ENCODE results near the gene C2CD4D. TPM values are rescaled to one million over a fixed set of nuclear protein-coding genes. Genes with fewer than 3 reads are reported as not detected.

The C2CD4D gene
- total RNA-seq, 1 experiment from 2014 or later: 0.17 TPM

DNA sequence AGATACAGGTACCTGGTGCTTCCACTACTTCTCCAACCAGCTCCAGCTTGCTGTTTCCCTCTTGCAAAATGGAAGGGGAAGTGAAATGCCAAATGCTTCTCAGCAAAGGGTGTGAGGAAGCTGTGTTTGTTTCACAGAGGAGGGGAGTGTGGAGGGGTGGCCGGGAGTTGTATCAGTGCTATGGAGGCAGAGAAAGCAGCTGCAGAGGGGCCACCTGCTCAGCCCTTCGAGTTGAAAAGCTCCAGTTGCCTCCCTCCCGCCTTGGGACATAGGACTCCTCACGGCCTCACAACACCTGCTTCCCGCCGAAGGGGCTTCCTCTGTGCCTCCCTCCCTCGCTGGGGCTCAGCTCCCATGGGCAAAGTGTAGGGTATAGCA is 22.3 kb downstream of the C2CD4D start:
- H3K4me1 ChIP-seq (ENCODE audit: control insufficient read depth in 1 of 2, insufficient read depth in 2 of 2, low read length in 2 of 2): no peaks in the 10 kb centered on the region; a peak in 1 of 4 replicates
- no peak for ATAC-seq
- ChIA-PET POLR2A (no interaction called here), RAD21 (ENCODE audit: low non-redundant PET in 1 of 2, low total read pairs in 2 of 2, uncharacterized antibody in 2 of 2, unreplicated experiment in 2 of 2) (no interaction called here), CTCF (no interaction called here)
- H3K4me2 ChIP-seq (ENCODE audit: low read length): no peak overlapping the region
- H3K36me3 ChIP-seq (ENCODE audit: control insufficient read depth in 1 of 2, insufficient read depth in 2 of 2, low read length in 2 of 2): no peaks in the 10 kb centered on the region
- no peaks in the 10 kb centered on the region for H3K9me2 ChIP-seq (ENCODE audit: insufficient read depth)
- H3K9ac ChIP-seq (ENCODE audit: low read length): no peak overlapping the region
- H3K27me3 ChIP-seq (ENCODE audit: insufficient read depth, low read length): no peaks in the 10 kb centered on the region
- H3K9me3 ChIP-seq (ENCODE audit: control insufficient read depth in 1 of 2, insufficient read depth in 1 of 2, low read depth in 1 of 2, low read length in 2 of 2): no peaks in the 10 kb centered on the region
- no peaks in the 10 kb centered on the region for H3K79me2 ChIP-seq (ENCODE audit: insufficient read depth, low read length)
- no peak for DNase-seq (ENCODE audit: low read depth, low spot score)
- intact Hi-C loops (cut with micrococcal nuclease): no loop called here
- no peak for TF ChIP-seq SP1 (IDR thresholded peaks at IDR 0.05; ENCODE audit: low read depth)
- no peak for TF ChIP-seq ZNF274 (IDR thresholded peaks at IDR 0.05; ENCODE audit: low read depth, low read length)
- no peak for TF ChIP-seq EGR1 (IDR thresholded peaks at IDR 0.05; ENCODE audit: low read depth)
- no peak for TF ChIP-seq RAD21 (IDR thresholded peaks at IDR 0.05; ENCODE audit: low read depth)
- TF ChIP-seq EZH2phosphoT487 (IDR thresholded peaks at IDR 0.05; ENCODE audit: borderline replicate concordance): no peak
- TF ChIP-seq YY1 (IDR thresholded peaks at IDR 0.05; ENCODE audit: extremely low read depth, insufficient replicate concordance, low read depth, low read length): no peak
- TF ChIP-seq, protein P1, sequence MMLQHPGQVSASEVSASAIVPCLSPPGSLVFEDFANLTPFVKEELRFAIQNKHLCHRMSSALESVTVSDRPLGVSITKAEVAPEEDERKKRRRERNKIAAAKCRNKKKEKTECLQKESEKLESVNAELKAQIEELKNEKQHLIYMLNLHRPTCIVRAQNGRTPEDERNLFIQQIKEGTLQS (IDR thresholded peaks at IDR 0.05): no peak
- no peak for TF ChIP-seq SIN3A (IDR thresholded peaks at IDR 0.05; ENCODE audit: low read depth)
- TF ChIP-seq POLR2AphosphoS5 (IDR thresholded peaks at IDR 0.05; ENCODE audit: low read depth, low read length): no peak
- TF ChIP-seq, protein P2, sequence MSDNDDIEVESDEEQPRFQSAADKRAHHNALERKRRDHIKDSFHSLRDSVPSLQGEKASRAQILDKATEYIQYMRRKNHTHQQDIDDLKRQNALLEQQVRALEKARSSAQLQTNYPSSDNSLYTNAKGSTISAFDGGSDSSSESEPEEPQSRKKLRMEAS (IDR thresholded peaks at IDR 0.05): no peak
- TF ChIP-seq, protein P3, sequence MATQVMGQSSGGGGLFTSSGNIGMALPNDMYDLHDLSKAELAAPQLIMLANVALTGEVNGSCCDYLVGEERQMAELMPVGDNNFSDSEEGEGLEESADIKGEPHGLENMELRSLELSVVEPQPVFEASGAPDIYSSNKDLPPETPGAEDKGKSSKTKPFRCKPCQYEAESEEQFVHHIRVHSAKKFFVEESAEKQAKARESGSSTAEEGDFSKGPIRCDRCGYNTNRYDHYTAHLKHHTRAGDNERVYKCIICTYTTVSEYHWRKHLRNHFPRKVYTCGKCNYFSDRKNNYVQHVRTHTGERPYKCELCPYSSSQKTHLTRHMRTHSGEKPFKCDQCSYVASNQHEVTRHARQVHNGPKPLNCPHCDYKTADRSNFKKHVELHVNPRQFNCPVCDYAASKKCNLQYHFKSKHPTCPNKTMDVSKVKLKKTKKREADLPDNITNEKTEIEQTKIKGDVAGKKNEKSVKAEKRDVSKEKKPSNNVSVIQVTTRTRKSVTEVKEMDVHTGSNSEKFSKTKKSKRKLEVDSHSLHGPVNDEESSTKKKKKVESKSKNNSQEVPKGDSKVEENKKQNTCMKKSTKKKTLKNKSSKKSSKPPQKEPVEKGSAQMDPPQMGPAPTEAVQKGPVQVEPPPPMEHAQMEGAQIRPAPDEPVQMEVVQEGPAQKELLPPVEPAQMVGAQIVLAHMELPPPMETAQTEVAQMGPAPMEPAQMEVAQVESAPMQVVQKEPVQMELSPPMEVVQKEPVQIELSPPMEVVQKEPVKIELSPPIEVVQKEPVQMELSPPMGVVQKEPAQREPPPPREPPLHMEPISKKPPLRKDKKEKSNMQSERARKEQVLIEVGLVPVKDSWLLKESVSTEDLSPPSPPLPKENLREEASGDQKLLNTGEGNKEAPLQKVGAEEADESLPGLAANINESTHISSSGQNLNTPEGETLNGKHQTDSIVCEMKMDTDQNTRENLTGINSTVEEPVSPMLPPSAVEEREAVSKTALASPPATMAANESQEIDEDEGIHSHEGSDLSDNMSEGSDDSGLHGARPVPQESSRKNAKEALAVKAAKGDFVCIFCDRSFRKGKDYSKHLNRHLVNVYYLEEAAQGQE (IDR thresholded peaks at IDR 0.05; ENCODE audit: low read depth): no peak
- no peak for TF ChIP-seq CEBPB (IDR thresholded peaks at IDR 0.05; ENCODE audit: low read depth)
- no TSS peak for BruUV-seq (replicated peaks)
- H3K4me3 ChIP-seq (replicated peaks in 1 of 2; ENCODE audit: low read depth in 1 of 2, low read length in 2 of 2): no peak overlapping the region
- no peak overlapping the region for H3K27ac ChIP-seq (ENCODE audit: low read depth, low read length)
- H4K20me1 ChIP-seq (ENCODE audit: insufficient read depth): no peaks in the 10 kb centered on the region
- no peak overlapping the region for H2AFZ ChIP-seq (ENCODE audit: low read depth, low read length, poor library complexity, severe bottlenecking)
